MM.1S (cell line): Measurements from ENCODE around the gene KRTAP5-5.

Experiments used
- DNase-seq: peaks from one replicate; pipeline ENCODE4 v3.0.0-alpha.2; 2015
- H2AFZ ChIP-seq: fragments of 300-600 bp; sonication (generic); 2 replicates; pipeline ENCODE4 v1.6.0; 2016; ENCODE audit warnings: antibody characterized with exemption, low read length
- H3F3A ChIP-seq: fragments of 300-600 bp; sonication (generic); 2 replicates; pipeline ENCODE4 v1.6.1; 2016; ENCODE audit warnings: mild to moderate bottlenecking, antibody characterized with exemption, low read length, moderate library complexity, mixed read lengths; ENCODE audit not compliant: insufficient read depth
- H3K27ac ChIP-seq: fragments of 300-600 bp; sonication (generic); 2 replicates; pipeline ENCODE4 v1.5.1; 2016; ENCODE audit warnings: mild to moderate bottlenecking, low read length
- H3K27me3 ChIP-seq: fragments of 300-600 bp; sonication (generic); replicated peaks from 2 replicates; pipeline ENCODE4 v1.6.0; 2016; ENCODE audit warnings: low read length; ENCODE audit not compliant: insufficient read depth
- H3K36me3 ChIP-seq: fragments of 300-600 bp; sonication (generic); replicated peaks from 2 replicates; pipeline ENCODE4 v1.6.1; 2016; ENCODE audit warnings: mild to moderate bottlenecking, low read length, mixed read lengths; ENCODE audit not compliant: insufficient read depth
- H3K4me1 ChIP-seq: fragments of 300-600 bp; sonication (generic); 2 replicates; pipeline ENCODE4 v1.6.1; 2016; ENCODE audit warnings: low read length, mixed read lengths
- H3K4me2 ChIP-seq: fragments of 300-600 bp; sonication (generic); 2 replicates; pipeline ENCODE4 v1.6.0; 2016; ENCODE audit warnings: low read depth, low read length
- H3K4me3 ChIP-seq: fragments of 300-600 bp; sonication (generic); 2 replicates; pipeline ENCODE4 v1.5.1; 2016; ENCODE audit warnings: low read length, mixed read lengths
- H3K79me2 ChIP-seq: fragments of 300-600 bp; sonication (generic); 2 replicates; pipeline ENCODE4 v1.6.1; 2016; ENCODE audit warnings: mixed run types, low read length, mixed read lengths
- H3K9ac ChIP-seq: fragments of 300-600 bp; sonication (generic); 2 replicates; pipeline ENCODE4 v1.6.1; 2016; ENCODE audit warnings: low read length, mixed read lengths
- H3K9me2 ChIP-seq: fragments of 300-600 bp; sonication (generic); replicated peaks from 2 replicates; pipeline ENCODE4 v1.6.1; 2016; ENCODE audit warnings: mild to moderate bottlenecking, low read length, mixed read lengths; ENCODE audit not compliant: insufficient read depth
- H3K9me3 ChIP-seq: fragments of 300-600 bp; sonication (generic); replicated peaks from 2 replicates; pipeline ENCODE4 v1.6.1; 2016; ENCODE audit warnings: mild to moderate bottlenecking, low read length, mixed read lengths; ENCODE audit not compliant: insufficient read depth
- H4K20me1 ChIP-seq: fragments of 300-600 bp; sonication (generic); 2 replicates; pipeline ENCODE4 v1.6.1; 2016; ENCODE audit warnings: mild to moderate bottlenecking, low read length, moderate library complexity, mixed read lengths; ENCODE audit not compliant: insufficient read depth
- CTCF ChIP-seq: fragments of 300-600 bp; sonication (generic); IDR thresholded peaks from 2 replicates; pipeline ENCODE4 v1.5.1; 2016; ENCODE audit warnings: antibody characterized with exemption, low read length, mixed read lengths
- EZH2 ChIP-seq: fragments of 300-600 bp; sonication (generic); optimal IDR thresholded peaks from 2 replicates; pipeline ENCODE3; 2017; ENCODE audit warnings: low read depth, mild to moderate bottlenecking, antibody characterized with exemption, low read length, mixed read lengths
- EZH2phosphoT487 ChIP-seq: fragments of 300-600 bp; sonication (generic); IDR thresholded peaks from 2 replicates; pipeline ENCODE4 v1.6.1; 2018; ENCODE audit warnings: antibody characterized with exemption, low read length

KRTAP5-5 gene

GRCh38 chr11:1671658-1672057, 42.1 kb downstream of the KRTAP5-5 start:
- Histone ChIP-seq H3K4me2 (no peak overlapping the region), H3K9me3 (no peaks in the 10 kb centered on the region), H3K36me3 (no peaks in the 10 kb centered on the region), H3K4me3 (no peak overlapping the region), H2AFZ (no peak overlapping the region), H3K9me2 (no peaks in the 10 kb centered on the region), H3K9ac (no peak overlapping the region), H3K27me3 (peaks cover 96% of the 10 kb centered on the region), H3K79me2 (no peaks in the 10 kb centered on the region), H3K4me1 (no peaks in the 10 kb centered on the region), H3F3A (no peaks in the 10 kb centered on the region), H3K27ac (no peak overlapping the region), H4K20me1 (no peaks in the 10 kb centered on the region; the same call in 1 of the 2 replicates)
- DNase-seq: no peak
- TF ChIP-seq CTCF: no peak
- no peak for TF ChIP-seq EZH2phosphoT487
- TF ChIP-seq EZH2: no peak

GRCh38 chr11:1672613-1673350, 43.2 kb downstream of the KRTAP5-5 start:
- no peak overlapping the region for H3K27ac ChIP-seq
- H3F3A ChIP-seq: no peaks in the 10 kb centered on the region
- DNase-seq: no peak
- no peaks in the 10 kb centered on the region for H3K36me3 ChIP-seq
- H3K27me3 ChIP-seq: peaks cover 98% of the 10 kb centered on the region
- no peak overlapping the region for H2AFZ ChIP-seq
- no peak overlapping the region for H3K4me2 ChIP-seq
- H4K20me1 ChIP-seq: no peaks in the 10 kb centered on the region; the same call in 1 of the 2 replicates
- H3K79me2 ChIP-seq: no peaks in the 10 kb centered on the region
- H3K4me1 ChIP-seq: no peaks in the 10 kb centered on the region
- H3K9me3 ChIP-seq: no peaks in the 10 kb centered on the region
- no peak overlapping the region for H3K9ac ChIP-seq
- TF ChIP-seq CTCF (no peak), EZH2 (no peak), EZH2phosphoT487 (no peak)
- H3K9me2 ChIP-seq: no peaks in the 10 kb centered on the region
- H3K4me3 ChIP-seq: no peak overlapping the region

GRCh38 chr11:1673446-1674172, 44.0 kb downstream of the KRTAP5-5 start:
- Histone ChIP-seq H3K9me3 (no peaks in the 10 kb centered on the region), H2AFZ (no peak overlapping the region), H3K9me2 (no peaks in the 10 kb centered on the region), H4K20me1 (no peaks in the 10 kb centered on the region; the same call in 1 of the 2 replicates), H3K27ac (no peak overlapping the region), H3K4me1 (no peaks in the 10 kb centered on the region), H3K36me3 (no peaks in the 10 kb centered on the region), H3K4me3 (no peak overlapping the region), H3K27me3 (peaks cover 98% of the 10 kb centered on the region), H3K4me2 (no peak overlapping the region), H3K9ac (no peak overlapping the region), H3K79me2 (no peaks in the 10 kb centered on the region), H3F3A (no peaks in the 10 kb centered on the region)
- TF ChIP-seq EZH2phosphoT487 (peak; percentile 80; the same call in 1 of the 2 replicates), EZH2 (no peak)
- no peak for DNase-seq
